Activated CD4-positive, alpha-beta T cell treated with anti-CD3 and anti-CD28 coated beads, Interleukin-2, amount 50 U/mL, for 1 hour (primary cell): ENCODE measurements around the gene QRFP.

Source experiments
- DNase-seq: peaks from one replicate; pipeline ENCODE4 v3.0.0-alpha.2; 2020

QRFP gene

DNA sequence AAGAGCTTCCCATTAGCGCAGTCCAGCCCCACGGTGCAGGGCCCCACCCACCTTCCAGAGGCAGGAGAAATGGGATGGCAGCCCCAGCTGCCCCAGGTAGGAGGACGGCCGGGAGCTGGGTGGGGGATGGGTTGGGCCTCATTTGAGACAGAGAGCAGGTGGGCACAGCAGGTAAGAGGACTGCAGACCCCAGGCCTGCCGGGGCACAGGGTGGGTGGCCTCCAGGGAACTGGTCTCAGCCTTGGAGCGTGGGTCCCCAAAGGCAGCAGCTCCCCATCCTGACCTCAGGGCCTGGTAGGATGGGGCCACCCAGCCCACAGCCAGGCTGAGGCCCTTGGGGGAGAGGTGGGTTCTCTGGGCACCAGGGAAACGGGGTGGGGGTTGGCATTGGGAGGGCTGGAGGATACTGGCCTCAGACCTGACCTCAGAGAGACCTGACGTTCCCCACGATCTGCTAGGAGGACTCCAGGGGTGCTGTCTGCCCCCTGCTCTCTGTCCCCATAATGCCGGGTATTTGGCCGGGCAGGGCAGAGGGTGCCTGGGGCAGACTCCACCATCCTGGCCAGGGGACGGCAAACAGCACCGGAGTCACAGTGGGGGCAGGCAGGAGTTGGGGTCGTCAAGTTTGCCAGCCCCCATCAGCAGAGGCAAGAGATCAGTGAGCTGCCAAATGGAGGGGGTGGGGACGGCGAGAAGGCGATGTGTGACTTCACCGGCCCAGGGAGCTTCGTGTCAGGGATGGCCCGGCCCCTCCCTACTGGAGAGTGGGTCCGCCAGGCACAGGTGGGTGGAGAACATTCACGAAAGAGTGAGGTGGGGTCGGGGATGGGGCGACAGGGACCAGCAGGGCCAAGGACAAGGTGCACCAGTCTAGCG lies 6.8 kb upstream of the QRFP start:
- no peak for DNase-seq

- DNase-seq: no peak
Observed at GRCh38 chr9:130902204-130903185, 5.9 kb upstream of the QRFP start.

GRCh38 chr9:130901498-130902203 lies 5.0 kb upstream of the QRFP start:
- no peak for DNase-seq

DNA sequence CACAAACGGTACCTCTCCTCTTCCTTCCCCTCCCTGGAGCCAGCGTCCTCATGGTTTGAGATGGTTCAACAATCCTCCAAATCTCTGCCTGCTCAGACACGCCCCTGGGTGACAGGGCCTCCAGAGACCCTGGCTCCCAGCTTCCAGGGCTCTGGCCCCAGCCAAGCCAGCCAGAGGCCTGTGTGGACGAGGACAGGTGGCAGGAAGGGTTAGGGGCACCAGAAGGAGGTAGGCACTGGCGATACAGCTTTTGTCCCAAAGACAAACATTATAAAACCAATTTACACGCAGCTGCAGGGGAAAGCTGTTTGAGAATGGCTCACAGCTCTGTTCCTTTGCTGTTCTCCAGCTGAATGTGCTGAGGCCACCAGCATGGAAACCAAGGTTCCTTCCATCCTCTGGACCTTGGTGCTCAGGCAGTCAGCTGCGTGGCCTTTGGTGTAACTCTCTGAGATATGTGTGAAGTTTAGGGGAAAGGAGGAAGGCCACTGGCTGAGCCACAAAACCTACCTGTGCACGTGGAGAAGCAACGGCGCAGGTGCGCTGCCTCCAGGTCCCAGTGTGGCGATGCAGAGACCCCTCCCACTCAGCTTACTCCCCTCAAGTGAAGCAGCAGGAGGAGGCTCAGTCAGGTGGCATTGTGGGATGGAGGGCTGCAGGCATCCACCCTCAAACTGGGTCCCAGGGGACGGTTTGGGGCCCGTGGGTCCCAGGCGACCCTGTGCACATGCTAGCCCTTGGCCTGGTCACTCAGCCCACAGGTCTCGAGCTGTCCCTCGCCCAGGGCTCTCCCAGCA lies 4.3 kb upstream of the QRFP start:
- no peak for DNase-seq

GRCh38 chr9:130899051-130899748 lies 2.6 kb upstream of the QRFP start:
- no peak for DNase-seq

GRCh38 chr9:130898552-130898852 lies 1.9 kb upstream of the QRFP start:
- DNase-seq: no peak

DNA sequence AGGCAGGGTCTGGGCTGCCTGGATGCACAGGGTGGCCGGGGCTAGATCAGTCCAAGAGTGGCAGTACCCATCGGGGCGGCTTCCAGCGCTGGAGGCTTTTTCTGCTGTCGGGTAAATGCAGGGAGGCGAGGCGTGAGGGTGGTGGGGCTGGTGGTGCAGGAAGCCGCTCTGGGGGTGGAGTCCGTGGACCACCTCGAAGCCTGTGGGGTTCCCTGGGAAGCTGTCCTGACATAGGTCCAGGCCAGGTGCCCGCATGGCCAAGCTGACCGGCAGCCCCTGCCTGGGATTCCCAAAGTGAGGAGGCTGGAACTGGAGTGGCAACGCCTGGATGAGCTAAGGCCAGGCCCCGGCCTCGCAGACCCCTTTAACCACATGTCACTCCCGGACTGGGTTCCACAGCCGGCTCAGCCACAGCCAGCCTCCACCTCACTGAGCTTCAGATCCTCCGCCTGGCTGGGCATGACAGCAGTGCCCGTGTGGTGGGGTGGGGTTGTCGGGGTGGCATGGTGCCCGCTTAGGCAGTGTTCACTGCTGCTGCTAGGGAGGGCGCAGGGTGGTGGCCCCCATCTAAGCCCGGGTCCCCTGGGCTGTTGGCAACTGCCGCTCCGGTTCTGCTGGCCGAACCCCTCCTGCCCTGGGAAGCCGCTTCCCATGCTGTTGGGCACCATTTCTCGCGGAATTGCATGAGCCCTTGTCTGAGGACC lies 1.4 kb upstream of the QRFP start:
- DNase-seq: no peak

- DNase-seq: no peak
Observed at GRCh38 chr9:130897105-130897751, 616 bp upstream of the QRFP start.

- DNase-seq: no peak
Observed at GRCh38 chr9:130895481-130896232, 955 bp downstream of the QRFP start.

DNA sequence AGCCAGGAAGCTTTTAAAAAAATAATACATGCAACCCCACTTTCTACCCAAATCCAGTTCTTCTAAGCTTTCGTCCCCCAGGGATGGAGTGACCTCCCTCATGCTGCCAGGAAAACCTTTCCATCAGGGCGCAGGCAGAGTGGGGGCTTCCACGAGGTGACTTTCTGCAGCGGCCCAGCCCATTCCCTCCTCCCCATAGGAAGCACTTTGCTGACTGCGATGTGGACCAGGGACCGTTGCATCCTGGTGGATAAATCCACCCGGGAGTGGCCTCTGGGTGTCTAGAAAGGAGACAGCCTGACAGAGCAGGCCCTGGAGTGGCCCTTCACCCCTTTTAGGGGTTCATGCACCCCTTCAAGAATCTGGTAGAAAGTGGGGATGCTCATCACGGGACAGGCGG lies 1.6 kb downstream of the QRFP start:
- no peak for DNase-seq

DNA sequence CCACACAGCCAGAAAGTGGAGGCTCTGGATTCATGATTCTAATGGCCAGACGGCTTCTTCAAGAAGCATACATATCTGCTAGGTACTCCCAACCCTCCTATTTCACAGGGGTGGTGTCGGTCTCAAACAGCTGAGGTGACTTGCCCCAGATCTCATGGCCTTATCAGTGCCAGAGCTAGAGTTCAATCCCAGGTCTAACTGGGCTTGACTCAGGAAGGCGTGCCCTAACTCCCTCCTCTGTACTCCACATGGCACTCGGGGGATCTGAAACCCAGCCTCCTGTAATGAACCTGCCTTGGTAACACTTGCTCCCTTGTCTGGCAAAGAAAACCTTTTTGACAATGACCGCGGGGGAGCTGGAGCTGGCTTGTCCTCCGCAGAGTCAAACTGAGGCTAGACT lies 2.1 kb downstream of the QRFP start:
- no peak for DNase-seq

DNA sequence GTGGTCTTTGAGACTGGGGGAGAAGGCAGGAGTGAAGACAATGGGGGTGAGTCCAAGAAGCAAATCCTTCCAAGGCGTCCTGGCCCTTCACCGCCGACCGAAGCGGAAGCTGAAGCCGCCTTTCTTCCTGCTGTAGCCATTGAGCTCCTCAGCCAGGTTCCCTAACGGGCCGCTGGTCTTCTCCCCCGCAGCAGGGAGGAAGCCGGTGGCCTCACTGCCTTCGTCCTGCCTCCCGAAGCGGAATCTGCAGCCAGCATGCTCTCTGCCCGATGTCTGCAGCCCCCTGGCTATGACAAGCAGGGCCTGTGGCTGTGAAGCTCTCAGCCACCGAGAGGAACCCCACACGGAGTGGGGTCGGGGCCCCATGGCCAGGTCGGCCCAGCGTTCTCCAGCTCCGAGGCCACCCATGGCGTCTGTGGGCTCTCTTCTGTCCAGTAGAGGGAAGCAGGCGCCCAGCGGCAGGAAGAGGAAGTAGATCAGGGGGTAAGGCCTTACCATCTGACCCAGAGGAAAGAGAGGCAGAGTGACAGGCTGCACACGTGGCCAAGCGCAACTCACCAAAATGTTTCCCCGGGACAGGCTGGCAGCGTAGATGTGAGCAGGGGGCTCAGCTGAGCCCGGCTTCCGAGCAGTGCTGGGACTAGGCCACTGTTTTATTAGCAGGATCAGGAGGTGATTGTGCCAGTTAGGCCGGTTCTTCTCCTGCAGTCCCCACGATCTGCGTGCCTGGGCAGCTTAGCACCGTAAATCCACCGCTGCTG lies 3.1 kb downstream of the QRFP start:
- DNase-seq: no peak

GRCh38 chr9:130892477-130893304 lies 3.9 kb downstream of the QRFP start:
- no peak for DNase-seq

GRCh38 chr9:130891688-130892476 lies 4.7 kb downstream of the QRFP start:
- DNase-seq: no peak

- DNase-seq: no peak
Observed at GRCh38 chr9:130890870-130891687, 5.5 kb downstream of the QRFP start.

DNA sequence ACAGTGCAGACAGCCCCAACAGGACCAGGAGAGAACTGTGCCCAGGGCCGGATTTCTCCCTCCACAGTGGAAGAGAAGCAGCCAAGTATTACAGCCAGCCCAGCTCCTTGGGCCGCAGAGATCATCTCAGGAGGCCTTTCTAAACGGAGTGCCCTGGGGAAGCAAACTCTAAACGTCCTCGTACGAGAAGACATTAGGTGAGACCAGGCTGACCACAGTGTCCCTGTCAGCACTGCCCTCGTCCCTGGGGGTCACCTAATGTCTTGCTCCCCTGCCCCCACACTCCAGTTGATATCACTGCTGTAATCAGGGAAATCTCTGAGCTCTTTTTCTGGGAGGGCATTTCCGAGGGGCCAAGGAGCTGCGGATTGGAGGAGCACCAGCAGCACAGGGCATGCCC lies 6.5 kb downstream of the QRFP start:
- DNase-seq: no peak
